ENCODE results near the gene CYP4F22.
A peak's percentile ranks its signal among the peaks of the same experiment; 100 is the strongest.
"Not testable (repeated sequence)": the region's sequence is repeated elsewhere in the genome, so short reads cannot be mapped to it uniquely, and the experiment has no call there.

CYP4F22 gene

DNA sequence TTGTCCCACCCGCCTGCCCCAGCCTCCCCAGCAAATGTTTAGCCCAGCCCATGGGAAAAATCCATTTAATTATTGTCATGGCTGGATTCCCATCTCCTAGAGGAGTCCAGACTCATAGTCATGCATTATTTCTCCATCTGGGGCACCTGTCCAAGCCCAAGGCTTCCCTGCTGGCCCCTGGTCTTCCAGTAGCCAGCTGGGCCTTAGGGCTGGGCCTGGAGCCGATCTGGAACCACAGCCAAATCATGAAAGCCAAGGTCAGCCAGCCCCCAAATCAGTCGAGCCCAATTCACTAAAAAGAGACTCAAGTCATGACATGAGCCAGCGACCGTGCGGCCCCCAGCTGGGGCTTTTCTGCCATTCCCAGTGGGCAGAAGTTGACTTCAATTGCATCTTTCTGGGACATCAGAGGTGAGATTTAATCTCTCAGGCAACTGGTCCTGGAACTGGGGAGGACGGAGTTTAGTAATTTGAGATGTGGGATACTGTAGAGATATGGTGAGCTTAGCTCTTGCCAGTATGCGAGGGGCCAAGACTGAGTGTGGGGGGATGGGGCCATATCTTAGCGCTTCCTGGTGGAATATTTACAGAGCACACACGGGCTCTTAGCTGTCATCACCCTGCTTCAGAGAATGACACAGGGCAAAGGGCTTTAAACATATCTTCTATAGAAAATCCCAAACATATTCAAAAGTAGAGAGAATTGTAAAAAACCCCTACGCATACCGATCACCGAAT lies 19.7 kb upstream of the CYP4F22 start:
- no peak for DNase-seq (ENCODE audit: low read depth)

DNA sequence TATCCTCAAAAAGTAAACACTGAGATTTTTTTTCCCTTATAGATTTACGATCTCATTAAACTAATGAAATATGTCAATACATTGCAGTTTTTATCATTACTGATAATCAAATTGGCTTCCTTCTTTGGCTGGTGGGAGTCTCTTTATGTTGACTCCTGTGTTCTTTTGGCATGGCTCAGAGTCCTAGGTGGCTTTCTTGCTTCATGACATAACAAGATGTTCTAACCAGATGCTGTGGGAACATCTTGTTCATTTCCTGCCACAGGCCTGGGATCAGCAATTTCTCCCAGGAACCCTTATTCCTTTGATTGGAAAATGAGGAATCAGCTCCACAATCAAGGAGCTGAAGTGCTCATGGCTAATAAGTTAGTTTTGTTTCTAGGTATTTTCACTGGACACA lies 13.2 kb upstream of the CYP4F22 start:
- no peak for DNase-seq (ENCODE audit: low read depth)

DNA sequence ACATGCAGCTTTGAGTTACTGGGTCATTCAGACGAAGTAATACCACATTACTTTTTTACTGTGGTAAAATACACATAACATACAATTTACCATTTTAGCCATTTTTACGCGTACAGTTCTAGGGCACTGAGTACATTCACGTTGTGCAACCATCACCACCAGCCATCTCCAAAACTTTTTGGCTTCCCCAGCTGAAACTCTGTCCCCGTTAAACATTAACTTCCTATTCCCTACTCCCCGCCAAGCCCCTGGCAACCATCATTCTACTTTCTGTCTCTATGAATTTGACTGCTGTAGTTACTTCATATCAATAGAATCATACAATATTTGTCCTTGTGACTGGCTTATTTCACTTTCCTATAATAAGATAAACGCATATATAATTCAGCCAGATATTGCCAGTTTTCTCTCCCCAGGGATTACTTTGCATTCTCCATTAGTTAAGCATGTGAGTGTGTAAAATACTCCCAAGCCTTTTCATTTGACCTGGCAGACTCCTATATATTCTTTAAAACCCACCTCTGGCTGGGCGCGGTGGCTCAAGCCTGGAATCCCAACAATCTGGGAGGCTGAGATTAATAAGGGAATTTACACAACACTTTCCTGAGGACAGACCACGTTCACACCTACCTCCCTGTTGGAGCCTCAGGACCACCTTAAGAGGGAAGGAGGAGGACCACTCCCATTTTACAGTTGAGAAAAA lies 10.0 kb upstream of the CYP4F22 start:
- DNase-seq (ENCODE audit: low read depth) = no peak

DNA sequence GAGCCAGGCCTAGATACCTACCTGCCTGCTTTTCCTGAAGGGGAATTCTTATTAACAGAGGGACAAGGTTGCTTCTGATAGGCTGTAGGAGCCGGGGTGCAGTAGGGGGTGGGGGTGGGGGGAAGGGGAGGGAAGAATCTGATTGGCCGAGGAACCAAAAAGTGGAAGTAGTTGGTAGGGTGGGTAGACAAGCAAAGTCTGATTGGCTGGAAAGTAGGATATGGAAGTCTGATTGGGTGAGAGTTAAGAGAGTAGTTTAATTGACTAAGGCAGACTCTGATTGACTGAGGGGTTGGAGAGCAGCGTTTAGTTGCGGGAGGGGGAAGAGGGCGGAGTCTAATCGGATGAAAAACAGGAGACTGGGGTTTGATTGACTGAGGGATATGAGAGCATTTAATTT lies 9.4 kb upstream of the CYP4F22 start:
- DNase-seq (ENCODE audit: low read depth) = no peak

GRCh38 chr19:15501596-15501995 lies 6.7 kb upstream of the CYP4F22 start:
- DNase-seq (ENCODE audit: low read depth) = no peak

- DNase-seq (ENCODE audit: low read depth) = no peak
These were observed 6.1 kb upstream of the CYP4F22 start for GRCh38 chr19:15502264-15502663.

- no peak for DNase-seq (ENCODE audit: low read depth)
These were observed 2.2 kb upstream of the CYP4F22 start for GRCh38 chr19:15506074-15506571.

DNA sequence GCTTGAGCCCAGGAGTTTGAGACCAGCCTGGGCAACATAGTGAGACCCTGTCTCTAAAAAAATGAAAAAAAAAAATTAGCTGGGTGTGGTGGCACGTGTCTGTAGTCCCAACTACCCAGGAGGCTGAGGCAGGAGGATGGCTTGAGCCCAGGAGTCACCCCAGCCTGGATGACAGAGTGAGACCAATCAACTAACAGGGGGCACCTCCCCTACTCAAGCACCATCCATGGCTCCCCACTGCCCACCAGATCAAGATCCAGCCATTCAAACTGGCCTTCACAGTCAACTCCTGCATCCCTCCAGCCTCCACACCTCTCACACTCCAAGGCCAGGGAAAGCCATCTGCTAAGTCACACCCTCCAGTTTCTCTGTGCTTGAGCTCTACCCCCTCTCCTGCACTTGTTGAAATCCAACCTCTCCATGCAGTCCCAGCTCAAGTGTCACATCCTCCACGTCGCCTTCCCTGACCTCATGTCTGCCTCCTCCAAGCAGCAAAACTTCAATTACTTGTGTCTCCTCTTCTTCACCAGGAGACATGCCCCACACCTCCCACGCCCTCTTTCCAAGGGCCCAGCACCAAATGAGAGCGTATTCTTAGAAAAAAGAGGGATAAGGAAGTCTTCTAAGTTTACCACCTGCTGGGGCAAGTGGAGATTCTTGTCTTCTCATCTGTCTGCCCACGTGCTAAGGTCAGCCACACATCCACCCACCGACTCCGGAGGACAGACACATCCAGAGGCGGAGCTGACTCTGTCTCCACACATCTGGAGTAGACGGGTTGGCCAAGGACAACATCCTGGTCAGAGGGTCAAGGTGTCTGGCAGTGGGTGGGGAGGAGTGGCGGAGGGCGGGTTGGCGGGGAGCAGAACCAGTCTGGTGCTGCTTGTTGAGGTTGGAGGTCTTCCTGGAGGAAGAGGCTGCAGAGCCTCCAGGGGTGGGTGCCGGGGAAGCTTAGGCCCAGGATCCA lies 974 bp upstream of the CYP4F22 start:
- no peak for DNase-seq (ENCODE audit: low read depth)

DNA sequence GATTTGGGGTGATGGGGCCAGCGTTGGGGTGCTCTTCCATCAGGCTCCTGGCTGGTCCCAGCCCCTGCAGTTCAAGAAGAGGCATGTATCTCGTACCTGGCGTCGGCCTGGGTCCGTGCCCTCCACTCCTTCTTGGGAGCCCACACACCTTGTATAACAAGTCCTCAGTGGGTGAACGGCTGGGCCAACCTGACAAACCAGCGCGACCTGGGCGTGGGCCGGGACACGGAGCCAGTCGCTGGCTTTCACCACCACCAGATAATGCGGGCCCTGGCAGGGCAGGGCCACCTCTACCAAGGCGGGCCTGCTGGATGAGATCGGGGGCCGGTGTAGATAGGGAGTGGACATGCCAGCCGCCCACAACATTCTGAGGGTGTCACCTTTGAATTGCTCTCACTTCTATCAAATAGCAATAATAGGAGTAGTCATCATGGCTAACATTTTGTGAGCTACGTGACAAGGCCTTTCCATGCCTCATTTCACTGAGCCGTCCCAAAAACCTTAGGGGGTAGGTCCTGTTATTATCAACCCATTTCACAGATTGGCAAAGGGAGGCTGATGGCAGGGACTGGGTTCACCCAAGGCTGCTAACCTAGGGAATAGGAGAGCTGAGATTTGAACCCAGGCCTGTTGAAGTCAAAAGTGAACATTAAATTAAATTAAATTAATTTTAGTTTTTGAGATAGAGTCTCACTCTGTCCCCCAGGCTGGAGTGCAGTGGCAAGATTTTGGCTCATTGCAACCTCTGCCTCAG lies 3.5 kb downstream of the CYP4F22 start:
- DNase-seq (ENCODE audit: low read depth) = no peak

- not testable (repeated sequence) for DNase-seq (ENCODE audit: low read depth)
These were observed 6.9 kb downstream of the CYP4F22 start for GRCh38 chr19:15515227-15515625.

GRCh38 chr19:15516363-15516762 lies 8.0 kb downstream of the CYP4F22 start:
- DNase-seq (ENCODE audit: low read depth) = no peak

GRCh38 chr19:15517778-15518177 lies 9.5 kb downstream of the CYP4F22 start:
- DNase-seq (ENCODE audit: low read depth) = no peak

DNA sequence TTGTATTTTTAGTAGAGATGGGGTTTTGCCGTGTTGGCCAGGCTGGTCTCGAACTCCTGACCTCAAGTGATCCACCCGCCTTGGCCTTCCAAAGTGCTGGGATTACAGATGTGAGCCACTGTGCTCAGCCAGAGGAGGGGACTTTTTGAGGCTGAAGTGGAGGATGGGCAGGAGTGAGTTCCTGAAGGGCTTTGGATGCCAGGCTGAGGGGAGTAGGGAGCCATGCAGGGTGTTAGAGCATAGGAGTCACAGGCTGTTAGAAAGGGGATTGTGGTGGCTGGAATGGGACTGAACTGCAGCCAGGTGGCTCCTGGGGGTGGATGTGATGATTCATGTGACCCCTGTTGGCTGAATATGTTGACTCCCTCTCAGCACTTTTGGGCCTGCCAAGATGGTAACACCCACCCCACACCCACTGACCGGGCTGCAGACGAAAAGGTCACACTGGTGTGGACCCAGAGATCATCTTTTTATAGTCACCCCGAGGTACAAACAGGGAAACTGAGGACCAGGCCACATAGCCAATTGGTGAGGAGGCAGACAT lies 11.2 kb downstream of the CYP4F22 start:
- DNase-seq (ENCODE audit: low read depth) = no peak

GRCh38 chr19:15524781-15525180 lies 16.5 kb downstream of the CYP4F22 start:
- DNase-seq (ENCODE audit: low read depth) = no peak

- DNase-seq (ENCODE audit: low read depth) = no peak
These were observed 17.0 kb downstream of the CYP4F22 start for GRCh38 chr19:15525291-15525690.

DNA sequence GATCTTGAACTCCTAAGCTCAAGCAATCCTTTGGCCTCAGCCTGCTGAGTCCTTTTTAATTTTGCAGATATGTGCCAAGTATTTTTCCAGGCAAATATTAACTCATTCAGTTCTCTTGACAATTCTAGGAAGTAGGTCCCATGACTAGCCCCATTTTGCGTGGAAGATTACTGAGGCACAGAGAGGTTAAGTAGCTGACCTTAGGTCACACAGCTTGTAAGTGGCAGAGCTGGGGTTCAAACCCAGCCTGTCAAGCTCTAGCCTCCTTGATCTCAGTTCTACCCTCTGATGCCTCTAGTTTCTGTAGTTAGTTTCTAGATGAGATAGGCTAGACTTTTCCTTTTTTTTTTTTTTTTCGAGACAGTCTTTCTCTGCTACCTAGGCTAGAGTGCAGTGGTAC lies 18.1 kb downstream of the CYP4F22 start:
- DNase-seq (ENCODE audit: low read depth) = no peak

- no peak for DNase-seq (ENCODE audit: low read depth)
These were observed 19.4 kb downstream of the CYP4F22 start for GRCh38 chr19:15527705-15528104.

- peak; percentile 8 for DNase-seq (ENCODE audit: low read depth)
These were observed 21.5 kb downstream of the CYP4F22 start for GRCh38 chr19:15529774-15530372.

DNA sequence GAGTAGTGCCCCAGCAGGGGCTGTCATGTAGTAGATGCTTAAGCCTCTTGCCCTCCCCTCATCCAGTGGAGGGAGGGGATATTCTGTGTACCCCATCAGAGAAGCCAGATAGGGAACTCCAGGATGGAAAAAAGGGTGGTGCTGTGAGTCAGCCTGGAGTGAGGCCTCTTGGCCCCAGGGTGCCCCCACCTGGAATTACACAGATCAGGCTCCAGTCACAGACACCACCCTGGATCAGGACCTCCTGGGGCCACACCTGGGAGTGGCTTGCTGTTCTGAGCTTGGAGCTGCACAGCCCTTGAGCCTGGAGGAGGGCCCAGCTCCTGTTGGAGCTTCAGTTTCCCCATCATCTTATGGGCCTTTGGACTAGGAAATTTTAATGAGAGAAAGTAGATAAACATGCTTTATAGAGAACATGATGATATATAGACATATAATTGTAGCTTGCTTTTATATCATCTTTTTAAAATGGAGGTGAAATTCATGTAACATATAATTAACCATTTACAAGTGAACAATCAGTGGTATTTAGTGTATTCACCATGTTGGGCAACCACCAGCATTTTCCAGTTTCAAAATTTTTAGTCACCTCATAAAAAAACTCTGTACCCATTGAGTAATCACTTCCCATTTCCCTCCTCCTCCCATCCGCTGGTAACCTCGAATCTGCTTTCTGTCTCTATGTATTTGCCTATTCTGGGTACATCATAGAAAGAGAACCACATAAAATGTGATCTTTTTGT lies 24.6 kb downstream of the CYP4F22 start:
- no peak for DNase-seq (ENCODE audit: low read depth)

GRCh38 chr19:15533522-15533830 lies 25.2 kb downstream of the CYP4F22 start:
- not testable (repeated sequence) for DNase-seq (ENCODE audit: low read depth)

All from stromal cell of bone marrow (primary cell).